Lower leg skin (tissue), 4 donors: Measurements from ENCODE around the gene MCTP1. TPM values are rescaled to one million over a fixed set of nuclear protein-coding genes. Genes with fewer than 3 reads are reported as not detected.

ENCODE experiments used
- DNase-seq, 2 donors: peaks; one replicate each; pipeline ENCODE4 v3.0.0-alpha.2; 2019; ENCODE audit warnings: low spot score in 2 of 2
- H3K4me3 ChIP-seq: fragments of 200-600 bp; sonication (generic); 2 replicates; pipeline ENCODE4 v1.5.1; 2017; ENCODE audit warnings: mild to moderate bottlenecking, low read depth; ENCODE audit not compliant: poor library complexity, severe bottlenecking
- POLR2A ChIP-seq, 2 donors: fragments of 450-650 bp; IDR thresholded peaks; one replicate each; pipeline ENCODE4 v1.6.1; 2016 to 2017; ENCODE audit warnings: antibody characterized with exemption in 2 of 2, mild to moderate bottlenecking in 1 of 2, moderate library complexity in 1 of 2
- WGBS, 2 donors: methylation state at CpG; one replicate each; pipeline ENCODE4 v1.1.5; 2018; 5-methylcytosine and 5-hydroxymethylcytosine counted together
- intact Hi-C: fragments of 100-400 bp; cut with DNase I; formaldehyde crosslinking; loops from one replicate; pipeline ENCODE4 v1.15.0; 2023; ENCODE audit warnings: low total_unique reads
- total RNA-seq, 4 donors: library from RNA; depleted of rRNA; stranded (reverse); fragments of >200 nt; gene quantifications; one replicate each; pipeline ENCODE4 v1.1.0, GENCODE V29; 2016
- TF ChIP-seq, protein P1 (sequence below), 3 donors: fragments of 450-650 bp; IDR thresholded peaks; one replicate each; pipeline ENCODE4 v1.5.1; 2016; ENCODE audit warnings: antibody characterized with exemption in 3 of 3, mild to moderate bottlenecking in 3 of 3, moderate library complexity in 2 of 3

Gene MCTP1
- total RNA-seq, 4 donors from 2014 or later = 6.3 to 36.5 (median 9.8) TPM

DNA sequence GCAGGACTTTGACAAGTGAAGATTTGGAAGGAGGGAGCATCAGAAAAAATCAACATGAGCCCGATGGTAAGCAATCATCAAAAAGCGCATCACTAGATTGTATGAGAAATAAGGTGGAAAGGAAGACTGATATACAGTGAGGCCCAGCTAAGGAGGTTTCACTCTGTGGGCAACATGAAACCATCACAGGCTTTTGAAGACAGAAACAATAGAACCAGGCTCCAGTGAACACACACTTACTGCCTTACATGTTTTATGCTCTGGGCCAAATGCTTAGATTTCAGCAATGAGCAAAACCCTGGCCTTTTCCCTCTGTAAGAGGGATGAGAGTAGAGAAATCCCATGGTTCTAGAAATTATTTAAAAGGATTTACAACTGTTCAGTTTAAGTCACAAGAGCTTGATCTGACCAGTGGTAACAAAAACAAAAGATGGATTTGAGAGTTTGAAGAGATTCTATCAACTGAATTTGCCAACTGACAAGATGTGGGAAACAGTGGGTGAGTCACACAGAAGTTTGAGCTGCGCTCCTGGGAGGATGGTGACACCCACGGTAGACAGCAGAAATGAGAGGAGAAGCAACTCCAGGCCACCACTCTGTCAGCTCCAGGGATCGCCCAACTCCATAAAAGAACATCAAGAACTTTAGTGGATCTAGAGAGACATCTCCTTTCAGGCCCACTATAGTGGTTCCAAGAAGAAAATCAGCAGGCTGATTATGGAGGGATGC is 261.8 kb downstream of the MCTP1 start:
- TF ChIP-seq POLR2A (IDR thresholded peaks at IDR 0.05) = no peak
- TF ChIP-seq, protein P1, sequence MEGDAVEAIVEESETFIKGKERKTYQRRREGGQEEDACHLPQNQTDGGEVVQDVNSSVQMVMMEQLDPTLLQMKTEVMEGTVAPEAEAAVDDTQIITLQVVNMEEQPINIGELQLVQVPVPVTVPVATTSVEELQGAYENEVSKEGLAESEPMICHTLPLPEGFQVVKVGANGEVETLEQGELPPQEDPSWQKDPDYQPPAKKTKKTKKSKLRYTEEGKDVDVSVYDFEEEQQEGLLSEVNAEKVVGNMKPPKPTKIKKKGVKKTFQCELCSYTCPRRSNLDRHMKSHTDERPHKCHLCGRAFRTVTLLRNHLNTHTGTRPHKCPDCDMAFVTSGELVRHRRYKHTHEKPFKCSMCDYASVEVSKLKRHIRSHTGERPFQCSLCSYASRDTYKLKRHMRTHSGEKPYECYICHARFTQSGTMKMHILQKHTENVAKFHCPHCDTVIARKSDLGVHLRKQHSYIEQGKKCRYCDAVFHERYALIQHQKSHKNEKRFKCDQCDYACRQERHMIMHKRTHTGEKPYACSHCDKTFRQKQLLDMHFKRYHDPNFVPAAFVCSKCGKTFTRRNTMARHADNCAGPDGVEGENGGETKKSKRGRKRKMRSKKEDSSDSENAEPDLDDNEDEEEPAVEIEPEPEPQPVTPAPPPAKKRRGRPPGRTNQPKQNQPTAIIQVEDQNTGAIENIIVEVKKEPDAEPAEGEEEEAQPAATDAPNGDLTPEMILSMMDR (IDR thresholded peaks at IDR 0.05) = no peak
- WGBS, 2 donors = 70 to 77% methylated on average over 5 of the region's 5 CpGs
- DNase-seq = no peak
- H3K4me3 ChIP-seq = no peak overlapping the region
- intact Hi-C loops = no loop called here

DNA sequence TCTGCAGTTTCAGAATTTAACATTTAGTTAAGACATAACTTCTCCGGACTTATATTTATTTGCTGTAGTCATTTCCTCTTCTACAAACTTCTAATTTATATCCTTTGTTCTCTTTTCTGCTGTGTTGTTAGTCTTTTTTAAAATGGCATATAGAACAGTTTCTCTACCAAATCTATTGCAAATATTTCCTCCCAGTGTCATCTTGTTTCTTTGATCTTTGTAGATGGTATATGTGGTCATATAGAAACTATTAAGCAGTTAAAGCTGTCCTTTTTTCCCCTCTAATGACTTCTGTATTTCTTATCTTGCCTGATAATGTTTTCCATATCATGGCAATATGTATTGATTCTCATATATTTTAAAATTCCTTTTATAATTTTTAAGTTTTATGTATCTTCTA is 264.5 kb downstream of the MCTP1 start:
- no peak for DNase-seq
- TF ChIP-seq, protein P1 (IDR thresholded peaks at IDR 0.05) = no peak
- no peak overlapping the region for H3K4me3 ChIP-seq
- intact Hi-C loops = no loop called here
- 0 to 23% methylated on average over 1 of the region's 1 CpG for WGBS, 2 donors

DNA sequence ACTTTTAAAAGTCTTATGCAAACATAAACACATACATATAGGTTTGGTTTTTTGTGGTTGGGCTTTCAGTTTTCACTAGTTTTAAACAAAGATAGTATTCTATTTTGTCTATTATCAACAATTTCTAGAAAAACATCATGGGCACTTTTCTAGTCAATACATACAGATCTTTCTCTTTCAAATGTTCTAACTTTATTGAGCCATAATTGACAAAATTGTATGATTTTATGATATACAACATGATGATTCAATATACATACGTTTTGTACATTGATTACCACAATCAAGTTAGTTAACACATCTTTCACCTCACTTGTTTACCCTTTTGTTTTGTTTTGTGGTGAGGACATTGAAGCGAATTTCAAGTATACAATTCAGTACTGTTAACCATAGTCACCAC is 265.9 kb downstream of the MCTP1 start:
- no peak overlapping the region for H3K4me3 ChIP-seq
- no peak for DNase-seq
- WGBS, 2 donors = 79 to 86% methylated on average over 2 of the region's 2 CpGs
- intact Hi-C loops = no loop called here
- TF ChIP-seq, protein P1 (IDR thresholded peaks at IDR 0.05) = no peak

DNA sequence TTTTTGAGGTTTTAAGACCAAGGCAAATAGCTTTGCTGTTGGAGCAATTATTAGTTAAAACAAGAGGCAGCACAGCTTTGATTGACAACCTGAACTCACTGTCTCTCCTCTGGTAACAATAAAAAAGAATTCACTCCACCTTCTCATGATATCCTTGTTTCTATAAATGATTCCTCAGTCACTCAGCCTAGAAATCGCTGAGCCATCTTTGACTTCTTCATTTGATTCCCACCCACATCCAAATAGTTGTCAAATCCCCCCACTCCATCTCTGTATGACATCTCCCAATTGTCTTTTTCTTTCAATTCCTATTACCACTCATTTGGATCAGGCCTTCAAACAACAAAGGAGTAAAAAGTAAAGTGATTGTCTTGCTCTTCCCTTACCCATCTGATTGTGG is 266.4 kb downstream of the MCTP1 start:
- H3K4me3 ChIP-seq = no peak overlapping the region
- intact Hi-C loops = no loop called here
- TF ChIP-seq, protein P1 (IDR thresholded peaks at IDR 0.05) = no peak
- TF ChIP-seq POLR2A (IDR thresholded peaks at IDR 0.05) = no peak
- 94% methylated on average over 1 of the region's 1 CpG for WGBS, 2 donors
- no peak for DNase-seq

GRCh38 chr5:95009812-95010211 is 275.1 kb downstream of the MCTP1 start:
- TF ChIP-seq, protein P1 (IDR thresholded peaks at IDR 0.05) = no peak
- no peak for TF ChIP-seq POLR2A (IDR thresholded peaks at IDR 0.05)
- H3K4me3 ChIP-seq = no peak overlapping the region
- 84 to 87% methylated on average over 2 of the region's 2 CpGs for WGBS, 2 donors
- no peak for DNase-seq
- intact Hi-C loops = no loop called here
